ENCODE data around the gene PLCB1. TPM values are rescaled to one million over a fixed set of nuclear protein-coding genes. Genes with fewer than 3 reads are reported as not detected.

PLCB1 gene
- total and polyA plus RNA-seq, 2 experiments from 2014 or later = 14.9 to 20.7 TPM

DNA sequence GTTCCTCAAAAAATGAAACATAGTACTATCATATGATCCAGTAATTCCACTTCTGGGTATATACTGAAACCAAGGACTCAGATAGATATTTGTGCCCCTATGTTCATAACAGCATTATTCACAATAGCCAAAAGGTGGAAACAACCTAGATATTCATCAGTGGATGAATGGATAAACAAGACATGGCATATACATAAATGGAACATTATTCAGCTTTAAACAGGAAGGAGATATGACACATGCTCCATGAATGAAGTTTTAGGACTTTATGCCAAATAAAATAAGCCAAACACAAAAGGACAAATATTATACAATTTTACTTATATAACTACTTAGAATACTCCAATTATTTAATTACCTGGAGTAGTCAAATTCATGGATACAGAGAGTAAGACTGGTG lies 16.4 kb downstream of the PLCB1 start (continued):
- TF ChIP-seq REST (IDR thresholded peaks at IDR 0.05; ENCODE audit: unreplicated experiment) = no peak
- TF ChIP-seq STAT1 (IDR thresholded peaks at IDR 0.05; ENCODE audit: unreplicated experiment) = no peak

- no peak for DNase-seq (ENCODE audit: low spot score)
- H3K4me3 ChIP-seq = no peak overlapping the region
- Mint-ChIP-seq H3K4me3 (no peak overlapping the region), H3K27ac (no peak overlapping the region), H3K27me3 (ENCODE audit: insufficient read depth, low read depth, poor library complexity) (no peaks in the 10 kb centered on the region), H3K9me3 (no peaks in the 10 kb centered on the region), H3K36me3 (ENCODE audit: low read depth) (no peaks in the 10 kb centered on the region), H3K4me1 (peaks cover 19% of the 10 kb centered on the region; the same call in 2 of the 3 replicates)
- H3K36me3 ChIP-seq (ENCODE audit: insufficient read depth) = no peaks in the 10 kb centered on the region
- H3K27me3 ChIP-seq (ENCODE audit: insufficient read depth) = no peaks in the 10 kb centered on the region
- no peaks in the 10 kb centered on the region for H4K20me1 ChIP-seq (replicated peaks; ENCODE audit: insufficient read depth)
- no peaks in the 10 kb centered on the region for H3K79me2 ChIP-seq (replicated peaks; ENCODE audit: insufficient read depth)
- no peak for ATAC-seq
- H3K4me1 ChIP-seq (ENCODE audit: insufficient read depth) = peaks cover 10% of the 10 kb centered on the region
- H3F3A ChIP-seq (replicated peaks; ENCODE audit: low read depth) = no peaks in the 10 kb centered on the region
- no peak overlapping the region for H2AFZ ChIP-seq
- no peak for TF ChIP-seq POLR2AphosphoS5 (IDR thresholded peaks at IDR 0.05; ENCODE audit: low read depth)
- TF ChIP-seq ZNF114 (CRISPR knock-in tag; IDR thresholded peaks at IDR 0.05) = no peak
- TF ChIP-seq JUNB (IDR thresholded peaks at IDR 0.05; ENCODE audit: unreplicated experiment) = no peak
- TF ChIP-seq ZNF462 (CRISPR knock-in tag; IDR thresholded peaks at IDR 0.05) = no peak
- TF ChIP-seq NANOG (IDR thresholded peaks at IDR 0.05; ENCODE audit: borderline replicate concordance) = no peak
- H3K27ac ChIP-seq (ENCODE audit: low read depth) = no peak overlapping the region
- no peak overlapping the region for H3K4me2 ChIP-seq
- 0 out of 2 replicates have a peak, but pooled peaks cover 5% of the 10 kb centered on the region for H3K9me2 ChIP-seq (ENCODE audit: insufficient read depth)
Observed at GRCh38 chr20:8150591-8150990, 18.5 kb downstream of the PLCB1 start.
